GM12801 (cell line): Measurements from ENCODE around the gene P2RY2.

ENCODE experiments used
- TF ChIP-seq, protein P1 (sequence below): IDR thresholded peaks from one replicate; pipeline ENCODE4 v1.5.1; 2011; ENCODE audit warnings: control low read depth; ENCODE audit not compliant: insufficient read length; ENCODE audit errors: extremely low read depth

P2RY2 gene

GRCh38 chr11:73210916-73211667 is 7.0 kb upstream of the P2RY2 start:
- TF ChIP-seq, protein P1, sequence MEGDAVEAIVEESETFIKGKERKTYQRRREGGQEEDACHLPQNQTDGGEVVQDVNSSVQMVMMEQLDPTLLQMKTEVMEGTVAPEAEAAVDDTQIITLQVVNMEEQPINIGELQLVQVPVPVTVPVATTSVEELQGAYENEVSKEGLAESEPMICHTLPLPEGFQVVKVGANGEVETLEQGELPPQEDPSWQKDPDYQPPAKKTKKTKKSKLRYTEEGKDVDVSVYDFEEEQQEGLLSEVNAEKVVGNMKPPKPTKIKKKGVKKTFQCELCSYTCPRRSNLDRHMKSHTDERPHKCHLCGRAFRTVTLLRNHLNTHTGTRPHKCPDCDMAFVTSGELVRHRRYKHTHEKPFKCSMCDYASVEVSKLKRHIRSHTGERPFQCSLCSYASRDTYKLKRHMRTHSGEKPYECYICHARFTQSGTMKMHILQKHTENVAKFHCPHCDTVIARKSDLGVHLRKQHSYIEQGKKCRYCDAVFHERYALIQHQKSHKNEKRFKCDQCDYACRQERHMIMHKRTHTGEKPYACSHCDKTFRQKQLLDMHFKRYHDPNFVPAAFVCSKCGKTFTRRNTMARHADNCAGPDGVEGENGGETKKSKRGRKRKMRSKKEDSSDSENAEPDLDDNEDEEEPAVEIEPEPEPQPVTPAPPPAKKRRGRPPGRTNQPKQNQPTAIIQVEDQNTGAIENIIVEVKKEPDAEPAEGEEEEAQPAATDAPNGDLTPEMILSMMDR: no peak

DNA sequence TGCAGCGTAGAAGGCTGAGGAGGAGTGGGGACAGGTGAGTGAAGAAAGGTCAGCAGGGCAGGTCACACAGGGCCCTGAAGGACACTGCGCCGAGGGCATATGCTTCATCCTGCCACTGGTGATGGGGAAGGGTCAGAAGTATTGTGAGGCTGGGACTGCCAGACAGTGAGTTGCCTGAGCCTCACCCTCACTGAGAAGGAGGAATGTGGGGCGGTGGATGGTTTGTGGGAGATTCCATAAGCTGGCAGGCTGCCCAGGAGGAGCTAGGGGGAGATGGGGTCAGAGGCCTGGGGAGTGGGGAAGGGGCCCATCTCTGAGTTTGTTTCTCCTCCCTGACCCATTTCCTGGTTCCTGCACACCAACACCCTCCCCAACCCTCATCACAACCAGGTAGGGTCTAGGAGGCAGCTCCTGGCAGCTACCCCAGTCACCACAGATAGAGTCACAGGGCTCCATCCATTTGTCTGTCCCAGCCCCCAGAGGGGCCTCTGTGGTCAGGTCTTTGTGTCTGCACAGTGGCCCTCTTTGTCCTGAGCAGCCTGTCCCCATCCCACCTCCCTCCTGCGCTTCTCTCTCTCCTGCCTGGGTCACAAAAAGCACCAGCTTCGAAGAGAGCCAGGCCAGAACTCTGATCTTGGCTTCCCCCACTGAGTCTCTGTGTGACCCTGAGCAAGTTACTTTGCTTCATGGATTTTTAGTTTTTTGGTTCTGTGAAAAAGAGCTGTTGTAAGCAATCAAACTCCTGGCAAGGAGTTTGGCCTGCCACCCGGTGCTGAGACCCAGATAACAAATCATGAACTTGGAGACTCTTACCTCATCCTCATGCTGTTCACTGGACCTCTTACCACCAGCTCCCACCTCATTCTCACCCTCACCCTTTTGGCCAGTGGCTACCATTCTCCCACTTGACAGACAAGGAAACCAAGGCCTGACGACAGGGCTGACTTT is 4.6 kb upstream of the P2RY2 start:
- TF ChIP-seq, protein P1: no peak

DNA sequence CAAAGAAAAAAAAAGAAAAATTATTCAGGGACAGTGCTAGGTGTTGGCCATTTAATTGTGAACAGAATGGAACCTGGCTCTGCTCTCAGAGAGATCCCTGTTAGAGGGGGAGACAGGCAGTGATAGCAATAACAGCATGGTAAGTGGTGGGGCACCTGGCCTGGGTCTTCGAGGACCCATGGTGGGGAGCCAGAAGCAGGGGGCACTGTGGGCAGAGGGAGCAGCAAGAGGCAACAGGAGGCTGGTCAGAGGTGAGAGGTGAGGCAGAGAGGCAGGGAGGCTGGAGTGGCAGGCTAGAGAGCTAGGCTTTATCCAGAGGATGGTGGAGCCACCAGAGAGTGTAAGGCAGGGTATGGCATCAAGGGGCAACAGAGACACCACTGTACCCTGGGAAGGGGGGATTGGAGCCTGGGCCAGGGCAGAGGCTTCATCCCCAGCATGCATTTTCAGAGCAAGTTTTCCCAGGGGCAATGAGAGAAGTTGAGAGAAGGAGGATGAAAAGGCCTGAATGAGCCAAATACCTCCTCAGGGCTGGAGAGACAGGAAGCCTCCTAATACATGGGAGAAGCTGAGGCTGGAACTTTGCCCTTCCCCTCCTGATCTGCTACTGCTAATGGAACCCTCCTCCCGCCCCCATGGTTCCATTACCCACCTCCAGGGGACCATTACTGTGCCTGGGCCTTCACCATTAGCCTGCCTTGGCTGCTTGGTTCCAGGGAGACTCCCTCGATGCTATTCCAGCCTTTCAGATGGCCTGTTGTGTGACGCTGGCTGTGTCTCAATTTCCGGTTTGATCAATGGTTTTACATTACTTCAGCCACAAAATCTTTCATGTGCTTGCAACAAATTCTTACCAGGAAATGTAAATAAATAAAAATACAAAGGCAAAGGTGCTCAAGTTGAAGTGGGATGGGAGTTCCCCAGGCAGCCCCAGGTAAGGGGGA is 2.6 kb upstream of the P2RY2 start:
- TF ChIP-seq, protein P1: no peak

DNA sequence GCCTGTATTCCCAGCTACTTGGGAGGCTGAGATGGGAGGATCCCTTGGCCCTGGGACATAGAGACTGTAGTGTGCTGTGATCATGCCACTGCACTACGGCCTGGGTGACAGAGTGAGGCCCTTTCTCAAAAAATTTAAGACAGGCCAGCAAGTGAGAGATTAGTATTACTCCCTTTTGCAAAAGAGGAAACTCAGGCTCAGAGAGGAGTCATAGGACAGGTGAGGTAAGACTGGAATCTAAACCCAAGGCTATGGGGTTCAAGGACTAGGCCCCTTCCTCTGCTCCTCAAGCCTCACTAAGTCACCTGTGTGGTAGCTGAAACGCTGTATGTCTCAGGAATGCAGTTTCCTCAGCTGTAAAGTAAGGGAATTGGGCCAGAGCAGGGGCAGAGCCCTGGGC is 1.6 kb upstream of the P2RY2 start:
- TF ChIP-seq, protein P1: no peak

- TF ChIP-seq, protein P1: no peak
These were observed 811 bp upstream of the P2RY2 start for GRCh38 chr11:73217131-73217809.

- TF ChIP-seq, protein P1: no peak
These were observed 323 bp upstream of the P2RY2 start for GRCh38 chr11:73217810-73218105.
